GM19397 (cell line): ENCODE results near the gene TRIML2.

ENCODE experiments used
- ATAC-seq: cut with Tn5 transposase; IDR thresholded peaks from one replicate; pipeline ENCODE4 v1.9.1; 2021; ENCODE audit warnings: mild to moderate bottlenecking, moderate library complexity; ENCODE audit not compliant: unreplicated experiment

Gene TRIML2, protein sequence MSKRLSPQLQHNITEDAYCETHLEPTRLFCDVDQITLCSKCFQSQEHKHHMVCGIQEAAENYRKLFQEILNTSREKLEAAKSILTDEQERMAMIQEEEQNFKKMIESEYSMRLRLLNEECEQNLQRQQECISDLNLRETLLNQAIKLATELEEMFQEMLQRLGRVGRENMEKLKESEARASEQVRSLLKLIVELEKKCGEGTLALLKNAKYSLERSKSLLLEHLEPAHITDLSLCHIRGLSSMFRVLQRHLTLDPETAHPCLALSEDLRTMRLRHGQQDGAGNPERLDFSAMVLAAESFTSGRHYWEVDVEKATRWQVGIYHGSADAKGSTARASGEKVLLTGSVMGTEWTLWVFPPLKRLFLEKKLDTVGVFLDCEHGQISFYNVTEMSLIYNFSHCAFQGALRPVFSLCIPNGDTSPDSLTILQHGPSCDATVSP

DNA sequence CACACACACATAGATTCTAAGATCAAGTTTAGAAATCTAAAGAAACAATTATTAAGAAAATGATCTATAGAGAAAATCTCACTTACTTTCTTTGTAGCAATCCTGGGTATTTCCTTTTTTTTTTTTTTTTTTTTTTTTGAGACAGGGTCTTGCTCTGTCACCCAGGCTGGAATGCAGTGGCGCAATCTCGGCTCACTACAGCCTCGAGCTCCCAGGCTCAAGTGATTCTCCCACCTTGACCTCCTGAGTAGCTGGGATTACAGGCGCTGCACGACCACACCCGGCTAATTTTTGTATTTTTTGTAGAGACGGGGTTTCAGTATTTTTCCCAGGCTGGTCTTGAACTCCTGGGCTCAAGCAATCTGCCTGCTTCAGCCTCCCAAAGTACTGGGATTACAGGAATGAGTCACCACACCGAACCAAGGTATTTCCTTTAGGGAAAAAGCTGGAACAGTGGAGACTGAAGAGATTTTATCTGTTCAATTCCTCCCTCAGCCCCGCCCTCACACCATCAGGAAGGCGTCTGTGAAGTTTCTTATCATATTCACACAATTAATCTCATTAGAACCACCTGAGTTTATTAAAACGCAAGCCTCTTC lies at the start of gene TRIML2:
Gene TRIML2 (minus strand): TSS at position 447 of the 599 bp plus-strand sequence. CDS start 4,235 bp downstream, outside the sequence.
- no peak for ATAC-seq

DNA sequence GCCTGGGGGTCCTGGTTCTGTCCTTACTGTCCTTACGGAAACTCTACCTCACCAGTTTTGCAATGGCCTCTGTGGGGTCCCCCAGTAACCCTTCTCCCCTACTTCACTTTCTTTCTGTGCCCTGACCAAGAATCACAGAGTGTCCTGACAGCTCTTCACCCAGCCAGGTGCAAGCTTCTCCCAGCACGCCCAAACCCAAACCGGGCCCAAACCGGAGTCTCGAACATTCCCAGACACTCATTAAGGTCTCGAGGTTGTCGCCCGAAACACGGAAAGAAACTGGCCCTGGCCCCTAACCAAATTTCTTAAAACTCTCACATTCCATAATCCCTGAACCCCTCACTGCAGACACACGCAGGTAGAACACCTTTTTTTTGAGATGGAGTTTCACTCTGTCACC lies 48.9 kb upstream of the TRIML2 start:
- no peak for ATAC-seq

DNA sequence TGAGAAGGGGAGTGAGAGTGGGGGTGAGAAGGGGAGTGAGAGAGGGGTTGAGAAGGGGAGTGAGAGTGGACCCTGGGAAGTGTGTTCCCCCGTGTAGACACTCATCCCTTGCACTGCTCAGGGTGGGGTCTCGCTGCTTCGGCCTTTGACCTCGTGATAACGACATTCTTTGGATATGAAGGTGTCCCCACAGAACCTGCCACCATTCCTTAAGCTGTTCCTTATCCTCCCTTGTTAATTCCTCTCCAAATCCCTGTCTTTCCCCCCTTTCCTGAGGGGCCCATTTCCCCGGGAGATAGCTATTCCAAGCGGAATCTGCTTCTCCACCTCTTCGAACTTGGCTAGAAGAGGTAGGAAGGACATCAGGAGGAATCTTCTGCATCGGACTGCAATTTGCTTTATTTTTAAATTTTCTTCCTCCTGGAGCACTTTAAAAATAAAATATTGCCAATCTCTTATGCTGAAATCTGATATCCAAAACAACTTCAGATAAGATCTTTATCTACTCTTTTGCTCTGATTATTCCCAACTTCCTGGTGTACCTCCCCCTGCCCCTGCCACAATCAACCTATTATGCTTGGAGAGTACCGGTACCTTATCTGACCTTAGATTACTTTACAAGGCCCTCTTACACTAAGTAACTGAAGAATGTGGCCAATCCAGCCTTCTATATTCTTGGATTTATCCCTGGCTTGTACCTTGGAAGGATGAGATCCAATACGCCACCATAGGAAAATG lies 45.4 kb upstream of the TRIML2 start:
- no peak for ATAC-seq

DNA sequence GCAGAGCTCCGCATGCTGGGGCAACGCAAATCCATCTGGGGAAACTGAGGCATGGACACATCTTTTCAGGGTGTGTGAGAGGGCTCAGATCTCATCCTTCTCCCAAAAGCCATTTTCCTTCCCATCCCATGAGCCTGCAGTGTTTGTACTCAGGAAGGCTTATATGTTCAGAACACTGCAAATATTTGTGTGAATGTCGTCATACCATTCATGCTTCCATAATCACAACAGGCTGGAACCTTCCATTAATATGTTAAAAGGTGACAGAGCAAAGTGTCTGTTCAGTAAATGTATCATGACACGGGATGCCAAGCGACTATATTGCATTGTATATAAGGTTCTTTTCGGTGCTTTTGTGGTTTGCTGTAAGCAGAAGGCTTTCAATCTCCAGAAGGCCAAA lies 38.4 kb upstream of the TRIML2 start:
- ATAC-seq: no peak

DNA sequence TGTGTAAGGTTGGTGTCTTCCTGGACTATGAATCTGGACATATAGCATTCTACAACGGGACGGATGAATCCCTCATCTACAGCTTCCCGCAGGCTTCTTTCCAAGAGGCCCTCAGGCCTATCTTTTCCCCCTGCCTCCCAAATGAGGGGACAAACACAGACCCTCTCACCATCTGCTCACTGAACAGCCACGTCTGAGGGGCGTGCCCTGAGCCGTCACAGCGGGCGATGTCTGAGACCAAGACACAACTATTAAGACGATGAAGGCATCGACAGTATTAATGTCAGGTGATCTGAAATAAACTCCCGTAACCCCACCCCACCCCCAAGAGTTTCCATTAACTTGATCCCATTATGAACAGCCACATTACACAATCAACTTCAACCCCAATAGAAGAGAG lies 37.8 kb upstream of the TRIML2 start:
- ATAC-seq: no peak

DNA sequence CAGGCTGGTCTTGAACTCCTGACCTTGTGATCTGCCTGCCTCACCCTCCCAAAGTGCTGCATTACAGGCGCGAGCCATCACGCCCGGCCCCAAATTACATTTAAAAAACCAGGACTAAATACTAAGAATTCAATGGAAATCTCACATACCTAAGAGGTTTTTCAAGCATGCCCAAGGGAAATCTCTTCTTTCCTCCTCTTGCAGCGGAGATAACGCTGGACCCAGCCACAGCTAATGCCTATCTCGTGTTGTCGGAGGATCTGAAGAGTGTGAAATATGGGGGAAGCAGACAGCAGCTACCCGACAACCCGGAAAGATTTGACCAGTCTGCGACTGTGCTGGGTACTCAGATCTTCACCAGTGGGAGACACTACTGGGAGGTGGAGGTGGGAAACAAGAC lies 37.2 kb upstream of the TRIML2 start:
- no peak for ATAC-seq

DNA sequence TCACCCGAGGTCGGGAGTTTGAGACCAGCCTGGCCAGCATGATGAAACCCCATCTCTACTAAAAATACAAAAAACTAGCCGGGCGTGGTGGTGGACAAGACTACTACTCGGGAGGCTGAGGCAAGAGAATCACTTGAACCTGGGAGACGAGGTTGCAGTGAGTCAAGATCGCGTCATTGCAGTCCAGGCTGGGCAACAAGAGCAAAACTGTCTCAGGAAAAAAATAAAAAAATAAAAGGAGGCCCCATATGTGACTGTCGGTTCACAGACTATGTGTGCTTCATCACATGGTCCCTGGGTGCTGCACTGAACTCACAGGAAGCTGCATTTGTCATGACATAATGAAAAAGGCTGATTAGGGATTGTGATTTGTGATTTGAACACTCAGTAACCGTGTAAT lies 36.2 kb upstream of the TRIML2 start:
- no peak for ATAC-seq

DNA sequence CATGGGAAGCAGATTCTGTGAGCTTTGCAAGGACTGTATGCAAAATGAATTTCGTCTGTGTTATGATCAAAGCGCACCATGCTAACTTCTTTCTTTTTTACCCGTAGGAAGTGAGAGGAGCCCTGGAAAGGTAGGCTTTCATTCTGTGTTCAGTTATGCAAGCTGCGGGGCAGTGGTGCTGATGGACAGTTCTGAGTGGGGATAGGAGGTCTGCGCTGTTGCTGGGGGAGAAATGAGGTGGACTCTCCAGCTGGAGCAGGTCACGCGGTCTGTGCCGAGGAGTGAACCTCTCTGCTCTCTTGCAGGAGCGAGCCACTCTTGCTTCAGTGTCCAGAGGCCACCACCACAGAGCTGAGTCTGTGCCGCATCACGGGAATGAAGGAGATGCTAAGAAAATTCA lies 34.3 kb upstream of the TRIML2 start:
- no peak for ATAC-seq

DNA sequence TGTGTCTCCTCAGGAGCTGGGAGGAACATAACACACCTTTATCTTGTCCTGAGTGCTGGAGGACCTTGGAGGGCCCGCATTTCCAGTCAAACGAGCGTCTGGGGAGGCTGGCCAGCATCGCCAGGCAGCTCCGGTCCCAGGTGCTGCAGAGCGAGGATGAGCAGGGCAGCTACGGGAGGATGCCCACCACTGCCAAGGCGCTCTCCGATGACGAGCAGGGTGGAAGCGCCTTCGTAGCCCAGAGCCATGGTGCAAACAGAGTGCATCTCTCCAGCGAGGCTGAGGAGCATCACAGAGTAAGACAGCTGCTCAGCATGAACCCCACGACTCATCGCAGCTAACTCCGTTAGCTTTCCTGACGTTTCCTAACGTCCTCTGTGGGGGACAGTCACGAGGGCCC lies 30.3 kb upstream of the TRIML2 start:
- no peak for ATAC-seq

DNA sequence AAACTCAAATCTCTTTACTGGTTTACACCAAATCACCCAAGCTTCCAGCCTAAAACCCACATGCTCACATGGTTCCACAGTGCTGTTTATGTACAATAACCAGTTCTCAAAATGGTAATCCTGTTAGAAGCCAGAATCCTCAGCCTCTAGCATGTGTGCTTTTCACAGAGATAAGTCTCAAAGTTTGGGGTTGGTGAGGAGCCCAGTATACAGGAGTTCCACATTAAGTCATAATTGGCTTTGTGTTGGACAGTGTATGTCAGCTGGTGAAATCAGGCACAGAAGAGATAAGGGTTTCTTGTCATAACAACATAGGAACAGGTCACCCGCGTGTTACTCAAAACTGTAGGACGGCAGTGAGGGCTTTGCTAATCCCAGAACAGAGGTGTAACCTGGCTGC lies 29.7 kb upstream of the TRIML2 start, which contains the start of gene TRIML1:
Gene TRIML1 (plus strand): TSS at position 301 of the 400 bp plus-strand sequence. CDS start 118 bp downstream, outside the sequence.
- ATAC-seq: no peak

DNA sequence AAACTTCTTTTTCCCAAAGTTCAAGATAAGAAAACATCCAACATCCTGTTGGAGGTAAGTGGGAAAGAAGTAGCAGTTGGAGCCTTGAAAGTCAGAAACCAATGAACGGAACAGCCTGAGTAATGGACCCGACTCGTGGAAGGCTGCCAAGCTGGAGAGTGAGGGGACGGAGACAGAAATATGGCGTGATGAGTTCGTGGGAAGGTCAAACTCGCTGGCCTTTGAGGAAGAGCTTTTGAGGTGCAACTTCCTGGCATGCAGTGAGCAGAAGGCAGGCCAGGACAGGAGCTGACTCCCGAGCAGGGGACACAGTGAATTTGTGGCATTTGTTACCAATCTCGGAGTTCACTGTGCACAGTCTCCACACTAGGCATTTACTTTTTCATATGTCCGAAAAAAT lies 28.8 kb upstream of the TRIML2 start:
- ATAC-seq: no peak

DNA sequence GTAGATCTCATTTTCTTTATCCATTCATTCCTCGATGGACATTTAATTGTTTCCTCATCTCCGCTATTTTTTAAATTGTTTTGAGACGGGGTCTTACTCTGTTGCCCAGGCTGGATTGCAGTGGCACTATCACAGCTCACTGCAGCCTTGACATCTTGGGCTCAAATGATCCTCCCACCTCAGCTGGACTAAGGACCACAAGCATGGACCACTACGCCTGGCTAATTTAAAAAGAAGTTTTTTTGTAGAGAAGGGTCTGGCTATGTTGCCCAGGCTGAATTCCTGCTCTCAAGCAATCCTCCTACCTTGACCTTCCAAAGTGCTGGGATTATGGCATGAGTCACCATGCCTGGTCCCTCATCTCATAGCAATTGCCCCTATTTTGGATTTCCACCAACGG lies 22.8 kb upstream of the TRIML2 start:
- no peak for ATAC-seq

DNA sequence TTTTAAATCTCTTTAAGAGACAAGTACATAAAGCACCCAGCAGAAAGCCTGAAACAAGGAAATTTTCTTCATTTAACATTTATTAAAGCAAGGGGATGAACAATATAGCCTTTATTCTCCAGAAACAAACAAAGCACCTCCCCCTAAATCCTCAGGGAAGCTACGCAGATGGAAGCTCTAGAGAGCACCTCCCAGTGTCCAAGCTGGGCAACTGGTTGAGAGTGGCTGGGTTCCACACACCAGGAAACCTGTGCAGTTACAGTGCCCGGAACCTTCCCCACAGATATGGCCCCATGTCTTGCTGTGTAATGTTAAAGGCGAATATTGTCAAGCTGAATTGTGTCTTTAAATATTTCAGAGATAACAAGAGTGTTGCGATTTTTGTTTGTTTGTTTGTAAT lies 21.0 kb upstream of the TRIML2 start:
- ATAC-seq: no peak

DNA sequence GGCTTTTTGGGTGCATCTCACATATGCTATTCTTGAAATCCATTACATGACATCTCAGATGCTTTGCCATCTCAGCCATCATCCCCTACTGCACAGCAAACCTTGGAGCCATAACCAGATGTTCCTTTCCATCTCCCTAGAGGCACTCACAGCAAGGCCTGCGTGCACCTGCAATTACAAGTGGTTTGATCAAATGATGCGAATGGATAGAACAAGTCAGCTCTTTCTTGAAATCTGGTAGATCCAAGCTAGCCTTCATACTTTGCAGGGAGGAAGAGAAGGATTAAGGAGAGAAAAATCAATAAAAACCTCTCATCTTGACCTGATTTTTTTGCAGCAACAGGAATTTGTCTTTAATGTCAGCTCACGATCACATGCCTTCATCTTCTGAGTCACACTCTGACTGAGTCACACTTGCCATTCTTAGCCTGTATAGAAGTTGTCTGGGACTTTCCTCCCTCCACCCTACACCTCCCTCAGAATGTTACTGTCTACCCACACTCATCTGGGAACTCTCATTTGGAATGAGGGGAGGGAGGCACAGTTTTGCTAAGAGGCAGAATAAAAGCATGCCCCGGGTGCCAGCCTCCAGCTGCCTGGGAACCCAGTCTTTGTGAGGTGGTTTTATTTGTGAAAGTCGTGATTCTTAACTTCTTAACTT lies 17.9 kb upstream of the TRIML2 start:
- ATAC-seq: no peak

DNA sequence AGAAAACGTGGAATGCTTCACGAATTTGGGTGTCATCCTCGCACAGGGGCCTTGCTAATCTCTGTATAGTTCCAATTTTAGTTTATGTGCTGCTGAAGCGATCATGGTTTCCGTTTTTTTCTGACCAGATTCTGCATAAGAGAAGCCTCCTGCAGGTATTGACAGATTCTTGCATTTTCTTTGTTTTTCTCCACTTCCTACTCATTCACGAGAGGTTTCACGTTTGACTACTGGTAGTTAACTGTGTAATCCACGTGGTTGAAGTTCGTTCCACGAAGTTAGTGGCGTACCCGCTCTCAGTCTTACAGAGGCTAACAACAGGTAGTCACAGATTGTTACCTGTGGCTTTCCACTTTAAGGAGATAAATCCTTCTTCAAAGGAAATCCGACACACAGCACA lies 12.1 kb upstream of the TRIML2 start:
- no peak for ATAC-seq

DNA sequence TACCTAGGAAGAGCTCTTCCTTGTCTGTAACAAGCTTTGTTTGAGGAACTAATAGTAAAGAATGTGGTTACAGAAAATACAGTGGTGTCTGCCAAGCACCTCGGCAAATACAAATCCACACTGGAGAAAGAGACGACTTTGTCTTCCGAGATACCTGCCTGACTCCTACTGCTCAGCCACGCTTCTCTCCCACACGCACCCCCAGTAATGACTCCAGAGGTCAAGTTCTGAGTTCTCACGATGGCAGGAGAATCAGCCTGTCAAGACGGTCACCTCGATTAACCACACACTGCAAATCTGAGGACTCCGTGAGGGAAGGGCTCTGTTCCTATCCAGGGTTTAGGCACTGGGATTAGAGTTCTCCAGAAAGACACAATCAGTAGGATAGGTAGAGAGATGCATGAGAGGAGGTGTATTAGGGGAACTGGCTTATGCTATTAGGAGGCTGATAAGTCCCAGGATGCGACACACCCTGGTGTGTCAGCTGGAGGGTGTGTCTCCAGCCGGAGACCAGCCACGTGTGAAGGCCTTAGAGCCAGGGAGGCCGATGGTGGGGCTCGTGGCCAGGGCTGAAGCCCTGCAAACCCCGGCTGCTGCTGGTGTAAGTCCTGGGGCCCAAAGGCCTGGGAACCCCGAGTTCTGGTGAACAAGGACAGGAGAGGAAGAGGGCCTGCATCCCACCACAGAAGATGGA lies 8.4 kb upstream of the TRIML2 start:
- ATAC-seq: no peak

DNA sequence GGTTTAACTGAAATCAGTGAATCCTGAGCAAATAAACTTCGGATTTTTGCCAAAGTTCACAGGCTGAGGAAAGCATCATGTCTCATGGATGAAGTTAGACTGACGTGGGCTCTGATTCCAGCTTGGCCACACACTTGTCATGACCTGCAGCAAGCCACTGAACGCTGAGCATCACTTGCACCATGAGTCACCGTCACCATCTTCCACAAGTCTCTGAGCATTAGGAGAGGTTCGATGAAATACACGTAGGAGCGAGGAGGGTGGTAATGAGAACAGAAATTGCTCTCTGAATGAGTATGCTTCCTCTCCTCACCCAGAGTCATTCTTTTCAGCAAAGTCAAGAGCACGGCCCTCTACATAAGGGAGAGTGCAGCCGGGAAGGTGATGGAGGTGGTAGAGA lies 3.8 kb upstream of the TRIML2 start:
- no peak for ATAC-seq

DNA sequence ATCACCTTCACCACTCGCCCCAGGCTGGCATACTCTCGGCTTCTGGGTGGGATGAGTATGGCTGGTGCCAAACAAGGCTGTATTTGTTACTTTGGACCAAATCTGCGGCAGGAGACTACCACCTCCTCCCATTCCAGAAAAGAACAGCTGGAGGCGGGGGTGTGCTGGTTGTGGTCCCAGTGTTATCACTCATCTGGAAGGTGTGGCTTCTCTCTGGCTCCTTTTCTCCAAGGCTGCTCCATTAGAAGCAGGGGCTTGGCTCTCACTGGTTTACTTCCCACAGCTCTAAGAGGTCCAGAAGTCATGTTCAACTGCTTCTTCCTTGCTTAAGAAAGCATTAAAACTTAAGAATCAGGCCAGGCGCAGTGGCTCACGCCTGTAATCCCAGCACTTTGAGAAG lies 2.6 kb upstream of the TRIML2 start:
- ATAC-seq: no peak

DNA sequence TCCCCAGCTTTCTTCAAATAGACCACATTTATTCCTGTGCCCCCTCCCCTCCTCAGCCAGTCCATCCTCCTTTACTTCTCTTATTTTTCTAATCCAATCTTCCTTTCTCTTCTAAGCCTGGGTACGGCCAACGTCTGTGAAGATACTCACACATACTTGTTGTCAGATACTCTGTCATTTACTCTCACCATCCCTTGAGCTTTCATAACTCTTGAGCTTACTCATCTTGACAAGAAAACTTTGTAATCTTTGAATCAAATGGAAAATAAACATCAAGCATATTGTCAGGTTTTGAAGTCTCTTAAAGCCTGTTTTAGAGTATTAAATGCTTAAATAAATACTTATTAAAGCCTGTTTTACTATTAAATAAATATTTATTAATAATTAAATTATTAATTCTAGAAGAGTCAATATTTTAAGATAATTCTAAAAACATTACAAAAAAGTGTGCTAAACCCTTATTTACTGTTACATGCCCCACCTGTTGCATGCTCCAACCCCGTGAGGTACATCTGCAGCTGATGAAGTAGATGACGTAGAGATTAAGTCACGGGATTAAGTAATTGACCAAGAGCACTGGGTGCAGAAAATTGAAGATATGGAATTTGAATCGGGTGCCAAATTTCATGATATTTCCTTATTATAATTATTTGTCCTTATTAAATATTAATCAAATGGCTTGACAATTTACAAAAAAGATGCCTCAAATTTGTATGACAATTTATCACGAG lies 1.5 kb upstream of the TRIML2 start:
- no peak for ATAC-seq

DNA sequence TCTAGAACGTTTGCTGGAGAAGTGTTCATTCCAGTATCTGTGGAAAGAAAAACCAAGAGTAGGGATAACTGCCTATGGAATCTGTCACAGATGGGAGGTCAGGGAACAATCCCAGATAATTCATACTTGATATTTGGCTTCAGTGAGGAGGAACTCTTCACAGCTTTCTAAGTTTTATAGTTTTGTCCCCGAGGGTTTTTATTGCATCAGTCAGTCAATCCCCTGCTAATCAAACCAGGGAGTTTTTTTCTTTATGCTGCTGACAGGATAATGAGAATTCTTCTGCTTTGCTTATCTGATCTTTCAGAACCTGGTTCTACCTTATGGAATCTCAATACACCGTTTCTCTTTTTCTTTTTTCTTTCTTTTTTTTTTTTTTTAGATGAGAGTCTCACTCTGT lies 633 bp upstream of the TRIML2 start:
- ATAC-seq: no peak
